Measurements from ENCODE around the gene TRIML1. TPM values are rescaled to one million over a fixed set of nuclear protein-coding genes. Genes with fewer than 3 reads are reported as not detected.

The TRIML1 gene
- total RNA-seq, 1 experiment from 2014 or later, result not detected

- no peaks in the 10 kb centered on the region for H3K79me2 ChIP-seq (ENCODE audit: low read length)
- no peak overlapping the region for H3K4me3 ChIP-seq (ENCODE audit: low read length)
- H3K4me1 ChIP-seq (ENCODE audit: insufficient read depth, low read length), result no peaks in the 10 kb centered on the region
- no peaks in the 10 kb centered on the region for H3K9me2 ChIP-seq (replicated peaks; ENCODE audit: low read length)
- no peaks in the 10 kb centered on the region for H3K27me3 ChIP-seq (ENCODE audit: low read length)
- H3K27ac ChIP-seq (ENCODE audit: low read length), result no peak overlapping the region
- ATAC-seq, result no peak
- H3K9me3 ChIP-seq (ENCODE audit: low read length), result no peaks in the 10 kb centered on the region
- POLR2A ChIA-PET (ENCODE audit: unreplicated experiment), result no interaction called here
- H2AFZ ChIP-seq (ENCODE audit: low read length), result no peak overlapping the region
- CTCF ChIA-PET, result no interaction called here
- intact Hi-C loops (cut with micrococcal nuclease), result no loop called here
- no peak overlapping the region for H3K4me2 ChIP-seq (ENCODE audit: low read length)
- TF ChIP-seq CTCF (conservative IDR thresholded peaks at IDR 0.05; ENCODE audit: low read depth, low read length), result no peak
- TF ChIP-seq EZH2 (IDR thresholded peaks at IDR 0.05; ENCODE audit: low read length, unreplicated experiment), result no peak
- TF ChIP-seq EZH2phosphoT487 (IDR thresholded peaks at IDR 0.05; ENCODE audit: borderline replicate concordance, low read length), result no peak
- no peaks in the 10 kb centered on the region for H4K20me1 ChIP-seq (ENCODE audit: low read length)
- no TSS peak for BruUV-seq (replicated peaks)
- no peaks in the 10 kb centered on the region for H3F3A ChIP-seq (ENCODE audit: low read length, unreplicated experiment)
- no peaks in the 10 kb centered on the region for H3K36me3 ChIP-seq (ENCODE audit: low read depth, low read length)
- DNase-seq, result no peak
- no peak overlapping the region for H3K9ac ChIP-seq (ENCODE audit: low read length)
These were observed 7.4 kb downstream of the TRIML1 start for GRCh38 chr4:188146618-188147017.

- intact Hi-C loops (cut with micrococcal nuclease), result no loop called here
- no peak for DNase-seq
- Histone ChIP-seq H3K9me3 (ENCODE audit: low read length) (no peaks in the 10 kb centered on the region), H3K27me3 (ENCODE audit: low read length) (no peaks in the 10 kb centered on the region), H3K4me2 (ENCODE audit: low read length) (no peak overlapping the region), H3K4me3 (ENCODE audit: low read length) (no peak overlapping the region), H3K9ac (ENCODE audit: low read length) (no peak overlapping the region), H3K9me2 (replicated peaks; ENCODE audit: low read length) (no peaks in the 10 kb centered on the region), H3F3A (ENCODE audit: low read length, unreplicated experiment) (no peaks in the 10 kb centered on the region), H4K20me1 (ENCODE audit: low read length) (no peaks in the 10 kb centered on the region), H2AFZ (ENCODE audit: low read length) (no peak overlapping the region), H3K27ac (ENCODE audit: low read length) (no peak overlapping the region), H3K36me3 (ENCODE audit: low read depth, low read length) (no peaks in the 10 kb centered on the region), H3K79me2 (ENCODE audit: low read length) (no peaks in the 10 kb centered on the region), H3K4me1 (ENCODE audit: insufficient read depth, low read length) (no peaks in the 10 kb centered on the region)
- BruUV-seq (replicated peaks), result no TSS peak
- POLR2A ChIA-PET (ENCODE audit: unreplicated experiment), result no interaction called here
- TF ChIP-seq EZH2phosphoT487 (IDR thresholded peaks at IDR 0.05; ENCODE audit: borderline replicate concordance, low read length) (no peak), EZH2 (IDR thresholded peaks at IDR 0.05; ENCODE audit: low read length, unreplicated experiment) (no peak), CTCF (conservative IDR thresholded peaks at IDR 0.05; ENCODE audit: low read depth, low read length) (no peak)
- no peak for ATAC-seq
- CTCF ChIA-PET, result no interaction called here
These were observed 7.9 kb downstream of the TRIML1 start for GRCh38 chr4:188147176-188147575.

GRCh38 chr4:188147776-188148175, 8.5 kb downstream of the TRIML1 start:
- Histone ChIP-seq H3K9me3 (ENCODE audit: low read length) (no peaks in the 10 kb centered on the region), H3K27me3 (ENCODE audit: low read length) (no peaks in the 10 kb centered on the region), H3K4me3 (ENCODE audit: low read length) (no peak overlapping the region), H4K20me1 (ENCODE audit: low read length) (no peaks in the 10 kb centered on the region), H3K27ac (ENCODE audit: low read length) (no peak overlapping the region), H3K36me3 (ENCODE audit: low read depth, low read length) (no peaks in the 10 kb centered on the region), H3K4me1 (ENCODE audit: insufficient read depth, low read length) (no peaks in the 10 kb centered on the region), H3F3A (ENCODE audit: low read length, unreplicated experiment) (no peaks in the 10 kb centered on the region), H2AFZ (ENCODE audit: low read length) (no peak overlapping the region), H3K9me2 (replicated peaks; ENCODE audit: low read length) (no peaks in the 10 kb centered on the region), H3K9ac (ENCODE audit: low read length) (no peak overlapping the region), H3K4me2 (ENCODE audit: low read length) (no peak overlapping the region), H3K79me2 (ENCODE audit: low read length) (no peaks in the 10 kb centered on the region)
- ChIA-PET POLR2A (ENCODE audit: unreplicated experiment) (no interaction called here), CTCF (no interaction called here)
- intact Hi-C loops (cut with micrococcal nuclease), result no loop called here
- DNase-seq (no peak), ATAC-seq (no peak)
- TF ChIP-seq EZH2phosphoT487 (IDR thresholded peaks at IDR 0.05; ENCODE audit: borderline replicate concordance, low read length), result no peak
- TF ChIP-seq CTCF (conservative IDR thresholded peaks at IDR 0.05; ENCODE audit: low read depth, low read length), result no peak
- no peak for TF ChIP-seq EZH2 (IDR thresholded peaks at IDR 0.05; ENCODE audit: low read length, unreplicated experiment)
- no TSS peak for BruUV-seq (replicated peaks)
